ENCODE measurements around the gene DMGDH.

GRCh38 chr5:78975035-78975434, 94.4 kb downstream of the DMGDH start:
- no peak for TF ChIP-seq CTCF (IDR thresholded peaks at IDR 0.05)
- TF ChIP-seq EZH2phosphoT487 (IDR thresholded peaks at IDR 0.05), result no peak

Data from neural progenitor cell (in vitro differentiated cells).